ENCODE results near the gene SPR.

SPR gene

GRCh38 chr2:72916743-72917137, 29.5 kb downstream of the SPR start:
- no peak for DNase-seq

- peak; percentile 25 for DNase-seq
These were observed 30.1 kb downstream of the SPR start, which contains the start of gene EMX1 for GRCh38 chr2:72917138-72917876. EMX1 (plus strand) TSS chr2:72917519; CDS start chr2:72917853, 334 bp downstream.

GRCh38 chr2:72917877-72918553, 30.8 kb downstream of the SPR start:
- DNase-seq: no peak

- no peak for DNase-seq
These were observed 32.5 kb downstream of the SPR start for GRCh38 chr2:72919414-72920317.

- no peak for DNase-seq
These were observed 33.3 kb downstream of the SPR start for GRCh38 chr2:72920318-72921087.

- no peak for DNase-seq
These were observed 34.1 kb downstream of the SPR start for GRCh38 chr2:72921088-72921851.

- DNase-seq: no peak
These were observed 34.6 kb downstream of the SPR start for GRCh38 chr2:72921853-72922252.

- DNase-seq: no peak
These were observed 36.7 kb downstream of the SPR start for GRCh38 chr2:72923833-72924352.

GRCh38 chr2:72924353-72925240, 37.4 kb downstream of the SPR start:
- DNase-seq: no peak

- no peak for DNase-seq
These were observed 38.2 kb downstream of the SPR start for GRCh38 chr2:72925328-72925943.

- DNase-seq: no peak
These were observed 39.2 kb downstream of the SPR start for GRCh38 chr2:72926368-72926767.

- DNase-seq: no peak
These were observed 39.7 kb downstream of the SPR start for GRCh38 chr2:72926811-72927465.

- no peak for DNase-seq
These were observed 40.7 kb downstream of the SPR start for GRCh38 chr2:72927619-72928550.

GRCh38 chr2:72929010-72929409, 41.8 kb downstream of the SPR start:
- DNase-seq: no peak

- DNase-seq: peak; percentile 32
These were observed 44.2 kb downstream of the SPR start for GRCh38 chr2:72931280-72931910.

GRCh38 chr2:72932045-72932740, 45.0 kb downstream of the SPR start:
- no peak for DNase-seq

- DNase-seq: no peak
These were observed 45.6 kb downstream of the SPR start for GRCh38 chr2:72932805-72933204.
